Epithelial cell of esophagus (primary cell): ENCODE data around the gene INTS11.
A peak's percentile ranks its signal among the peaks of the same experiment; 100 is the strongest.

ENCODE experiments used
- DNase-seq: peaks from one replicate; pipeline ENCODE4 v3.0.0; 2010; ENCODE audit warnings: low read depth
- H3K4me3 ChIP-seq: 2 replicates; pipeline ENCODE4 v1.5.1; 2011; ENCODE audit warnings: mild to moderate bottlenecking, low read length, control low read depth
- TF ChIP-seq, protein P1 (sequence below): IDR thresholded peaks from 2 replicates; pipeline ENCODE4 v1.5.1; 2011; ENCODE audit warnings: low read depth, mild to moderate bottlenecking, low read length, control low read depth, inconsistent platforms; ENCODE audit not compliant: insufficient read depth; ENCODE audit errors: missing control alignments

Gene INTS11

DNA sequence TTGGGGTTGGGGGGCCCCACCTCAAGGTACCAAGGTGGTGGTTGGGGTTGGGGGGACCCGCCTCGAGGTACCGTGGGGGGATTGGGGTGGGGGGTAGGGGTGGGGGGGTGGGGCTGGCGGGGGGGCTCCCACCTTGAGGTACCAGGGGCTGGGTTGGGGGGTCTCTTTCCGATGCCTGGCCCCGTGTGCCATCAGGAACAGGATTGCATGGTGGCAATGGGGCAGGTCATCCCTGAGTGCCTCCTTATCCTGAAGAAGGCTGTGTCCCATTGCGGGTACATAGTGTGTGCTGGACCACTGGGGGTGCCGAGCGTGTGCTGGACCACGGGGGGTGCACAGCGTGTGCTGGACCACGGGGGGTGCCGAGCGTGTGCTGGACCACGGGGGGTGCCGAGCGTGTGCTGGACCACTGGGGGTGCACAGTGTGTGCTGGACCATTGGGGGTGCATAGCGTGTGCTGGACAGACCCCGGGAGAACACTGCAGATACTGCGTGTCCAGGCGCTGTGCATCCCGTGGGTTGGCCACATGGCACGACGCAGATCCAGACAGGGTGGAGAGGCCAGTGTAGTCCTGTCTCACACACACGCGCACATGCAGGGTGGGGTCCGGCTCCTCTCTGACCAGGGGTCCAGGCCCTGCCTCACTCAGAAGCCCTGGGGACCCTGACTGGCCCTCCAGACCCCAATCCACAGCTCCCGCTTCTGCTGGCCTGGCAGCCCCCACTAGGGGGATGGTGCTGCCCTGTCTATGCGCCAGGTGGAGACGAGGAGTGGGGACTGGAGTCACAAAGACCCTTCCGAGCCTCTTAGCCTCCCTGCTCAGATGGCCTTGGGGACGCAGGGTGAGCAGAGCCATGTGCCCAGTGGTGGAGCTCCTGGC, 40.0 kb downstream of the INTS11 start:
- no peak overlapping the region for H3K4me3 ChIP-seq
- TF ChIP-seq, protein P1, sequence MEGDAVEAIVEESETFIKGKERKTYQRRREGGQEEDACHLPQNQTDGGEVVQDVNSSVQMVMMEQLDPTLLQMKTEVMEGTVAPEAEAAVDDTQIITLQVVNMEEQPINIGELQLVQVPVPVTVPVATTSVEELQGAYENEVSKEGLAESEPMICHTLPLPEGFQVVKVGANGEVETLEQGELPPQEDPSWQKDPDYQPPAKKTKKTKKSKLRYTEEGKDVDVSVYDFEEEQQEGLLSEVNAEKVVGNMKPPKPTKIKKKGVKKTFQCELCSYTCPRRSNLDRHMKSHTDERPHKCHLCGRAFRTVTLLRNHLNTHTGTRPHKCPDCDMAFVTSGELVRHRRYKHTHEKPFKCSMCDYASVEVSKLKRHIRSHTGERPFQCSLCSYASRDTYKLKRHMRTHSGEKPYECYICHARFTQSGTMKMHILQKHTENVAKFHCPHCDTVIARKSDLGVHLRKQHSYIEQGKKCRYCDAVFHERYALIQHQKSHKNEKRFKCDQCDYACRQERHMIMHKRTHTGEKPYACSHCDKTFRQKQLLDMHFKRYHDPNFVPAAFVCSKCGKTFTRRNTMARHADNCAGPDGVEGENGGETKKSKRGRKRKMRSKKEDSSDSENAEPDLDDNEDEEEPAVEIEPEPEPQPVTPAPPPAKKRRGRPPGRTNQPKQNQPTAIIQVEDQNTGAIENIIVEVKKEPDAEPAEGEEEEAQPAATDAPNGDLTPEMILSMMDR, result no peak
- no peak for DNase-seq

DNA sequence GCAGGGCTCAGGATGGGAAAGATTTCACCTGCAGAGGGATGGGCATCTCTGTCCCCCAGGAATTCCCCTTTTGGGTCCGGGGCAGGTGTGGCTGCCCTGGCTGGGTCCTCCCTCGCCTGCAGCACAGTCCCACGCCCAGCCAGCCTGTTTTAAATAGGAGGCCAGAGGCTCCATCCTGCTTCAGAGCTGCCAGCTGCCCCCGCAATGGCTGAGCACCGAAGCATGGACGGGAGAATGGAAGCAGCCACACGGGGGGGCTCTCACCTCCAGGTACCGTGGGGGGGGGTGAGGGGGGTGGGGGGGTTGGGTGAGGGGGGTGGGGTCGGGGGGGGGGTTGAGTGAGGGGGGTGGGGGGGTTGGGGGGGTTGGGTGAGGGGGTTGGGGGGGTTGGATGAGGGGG, 40.6 kb downstream of the INTS11 start:
- TF ChIP-seq, protein P1, result no peak
- peak; percentile 58 for DNase-seq
- no peak overlapping the region for H3K4me3 ChIP-seq

DNA sequence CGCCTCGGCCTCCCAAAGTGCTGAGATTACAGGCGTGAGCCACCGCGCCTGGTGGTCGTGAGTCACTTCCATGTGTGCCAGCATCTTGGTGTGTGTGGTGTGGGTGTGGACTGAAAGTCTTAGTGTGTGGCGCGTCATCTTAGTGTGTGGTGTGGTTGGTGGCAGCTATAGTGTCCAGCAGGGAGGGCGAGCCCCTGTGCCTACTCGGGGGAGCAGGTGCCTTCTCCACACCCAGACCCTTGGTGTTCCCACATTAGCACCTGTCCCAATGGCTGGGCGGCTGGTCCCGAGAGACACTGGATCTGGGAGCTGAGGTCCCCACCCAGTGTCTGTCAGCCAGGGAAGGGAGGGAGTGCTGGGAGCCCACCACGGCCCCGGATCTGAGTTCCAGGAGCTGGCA, 41.5 kb downstream of the INTS11 start:
- DNase-seq, result peak; percentile 67
- TF ChIP-seq, protein P1, result no peak
- H3K4me3 ChIP-seq, result no peak overlapping the region

DNA sequence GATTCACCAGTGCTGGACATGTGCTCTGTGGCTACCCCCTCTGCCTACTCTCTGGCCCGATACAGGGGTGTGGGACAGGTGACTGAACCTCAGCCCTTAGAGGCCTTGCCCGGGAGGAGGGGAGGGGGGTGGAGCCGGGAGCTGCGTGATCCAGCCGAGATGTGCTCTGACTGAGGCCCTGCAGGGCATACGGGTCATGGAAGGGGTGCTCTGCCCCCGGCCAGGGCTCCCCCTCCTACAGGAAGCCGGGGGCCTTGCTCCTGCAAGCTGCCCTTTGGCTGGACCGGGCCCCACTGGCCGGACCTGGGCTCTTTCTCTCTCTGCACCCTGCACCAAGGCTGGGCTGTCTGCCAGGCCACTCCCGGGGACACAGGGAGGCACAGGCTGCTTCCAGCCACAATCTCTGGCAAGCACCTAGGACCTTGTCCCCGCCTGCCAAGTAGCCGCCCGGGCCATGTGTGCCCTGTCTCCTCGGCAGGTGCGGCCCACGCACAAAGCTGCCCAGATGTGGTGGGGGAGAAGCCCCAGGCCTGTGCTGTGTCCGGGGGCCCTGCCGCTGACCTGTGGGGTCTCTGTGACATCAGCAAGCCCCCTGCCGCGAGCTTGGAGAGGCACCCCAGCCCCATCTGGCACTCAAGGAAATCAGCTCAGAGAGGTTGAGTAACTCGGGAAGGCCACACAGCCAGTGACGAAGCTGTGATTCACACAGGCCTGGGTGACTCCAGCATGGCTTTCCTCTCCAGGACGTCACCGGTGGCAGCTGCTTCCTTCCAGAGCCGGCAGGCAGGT, 42.7 kb downstream of the INTS11 start:
- DNase-seq, result peak; percentile 87
- H3K4me3 ChIP-seq, result no peak overlapping the region
- TF ChIP-seq, protein P1, result no peak

DNA sequence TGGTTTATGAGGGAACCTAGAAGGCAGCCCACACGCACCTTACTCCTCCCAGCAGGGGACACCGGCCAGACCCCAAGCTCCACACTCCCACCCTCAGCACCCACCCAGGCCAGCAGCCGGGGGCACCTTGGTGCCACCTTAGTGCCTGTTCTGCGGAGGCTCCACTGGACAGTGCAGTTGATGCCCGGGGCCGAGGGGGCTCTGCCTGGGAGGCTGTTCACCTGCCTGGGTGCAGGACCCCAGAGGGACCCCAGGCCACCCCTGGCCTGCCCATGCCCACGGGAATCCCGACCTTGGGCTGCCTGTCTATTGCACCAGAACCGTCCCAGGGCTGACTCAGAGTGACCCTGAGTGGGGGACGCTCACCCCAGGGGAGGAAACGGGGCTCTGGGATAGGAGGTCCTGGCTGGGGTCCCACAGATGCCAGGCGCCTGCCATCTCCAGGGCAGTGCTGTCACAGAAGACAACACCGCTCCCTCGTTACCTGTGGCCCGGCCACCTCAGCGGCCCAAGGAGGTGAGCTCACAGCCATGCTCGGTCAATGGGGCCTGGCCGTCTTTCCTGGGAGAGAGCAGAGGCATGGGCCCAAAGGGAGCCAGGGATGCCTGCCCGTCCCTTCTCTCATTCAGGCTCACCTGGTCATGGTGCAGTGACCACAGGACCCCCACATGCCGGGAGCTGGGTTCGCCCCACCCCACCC, 43.5 kb downstream of the INTS11 start:
- TF ChIP-seq, protein P1, result no peak
- no peak overlapping the region for H3K4me3 ChIP-seq
- no peak for DNase-seq

DNA sequence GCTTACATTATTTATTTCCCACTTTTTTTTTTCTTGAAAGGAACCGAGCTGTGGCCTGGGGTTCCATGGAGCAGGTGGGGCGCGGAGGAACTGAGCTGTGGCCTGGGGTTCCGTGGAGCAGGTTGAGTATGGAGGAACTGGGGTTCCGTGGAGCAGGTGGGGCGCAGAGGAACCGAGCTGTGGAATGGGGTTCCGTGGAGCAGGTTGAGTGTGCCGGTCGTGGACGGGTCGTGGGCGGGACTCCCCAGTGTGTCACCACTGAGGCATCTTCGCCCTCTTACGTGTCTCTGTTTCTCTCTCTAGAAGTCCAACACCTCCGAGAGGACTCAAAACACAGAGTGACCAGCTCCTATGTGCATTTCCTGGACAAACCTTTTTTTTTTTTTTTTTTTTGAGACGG, 45.4 kb downstream of the INTS11 start:
- TF ChIP-seq, protein P1, result no peak
- no peak overlapping the region for H3K4me3 ChIP-seq

More for the DNA sequence above, 45.4 kb downstream of the INTS11 start:
- DNase-seq, result no peak
